Measurements from ENCODE around the gene SPHKAP.
"Not testable (repeated sequence)": the region's sequence is repeated elsewhere in the genome, so short reads cannot be mapped to it uniquely, and the experiment has no call there.

SPHKAP gene

DNA sequence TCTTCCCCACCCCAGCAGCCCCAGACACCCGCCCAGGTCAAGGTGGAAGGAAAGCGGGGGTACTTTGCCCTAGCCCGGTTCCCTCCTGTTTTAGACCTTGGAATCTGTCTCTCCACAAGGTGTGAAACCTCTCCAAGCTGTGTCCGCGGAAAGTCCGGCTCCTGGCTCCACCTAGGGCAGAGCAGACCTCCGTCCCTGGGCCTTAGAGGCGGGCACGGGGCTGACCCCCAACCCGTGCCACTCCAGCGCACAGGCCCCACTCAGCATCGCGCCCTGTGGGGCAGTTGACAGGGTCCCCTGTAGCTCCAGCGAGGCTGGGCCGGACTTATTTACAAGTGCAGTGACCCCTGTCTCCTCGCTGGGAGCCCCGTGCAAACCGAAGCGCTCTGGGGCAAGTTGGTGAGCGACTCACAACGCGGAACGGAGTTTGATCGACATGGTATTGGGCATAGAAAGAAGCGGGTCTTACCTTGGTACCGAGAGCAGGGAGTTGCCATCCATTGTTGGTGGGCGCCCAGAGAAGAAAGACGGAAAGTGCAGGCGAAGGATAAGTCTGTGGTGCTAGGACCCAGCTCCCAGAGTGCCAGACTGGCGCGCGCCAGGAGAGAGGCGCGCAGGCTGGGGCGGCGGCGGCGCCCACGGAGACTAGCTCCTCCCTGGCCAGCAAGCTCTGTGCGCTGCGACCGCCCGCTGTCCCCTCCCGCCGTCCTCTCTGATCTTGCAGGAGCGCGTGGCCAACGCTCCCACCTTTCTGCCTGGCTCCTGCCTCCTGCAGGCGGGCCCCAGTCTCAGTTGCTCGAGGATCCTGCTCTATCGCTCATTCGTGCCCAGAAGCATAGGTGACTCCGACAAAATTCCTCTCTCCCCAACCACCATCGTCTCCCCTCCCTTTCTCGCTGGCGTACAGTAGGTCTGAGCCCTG lies at the start of gene SPHKAP:
Gene SPHKAP, minus strand, starts transcription at position 590 of the 922 bp plus-strand sequence. Its CDS starts 89 bp downstream, at position 501.
- DNase-seq (ENCODE audit: low spot score) (no peak), FAIRE-seq (no peak)

DNA sequence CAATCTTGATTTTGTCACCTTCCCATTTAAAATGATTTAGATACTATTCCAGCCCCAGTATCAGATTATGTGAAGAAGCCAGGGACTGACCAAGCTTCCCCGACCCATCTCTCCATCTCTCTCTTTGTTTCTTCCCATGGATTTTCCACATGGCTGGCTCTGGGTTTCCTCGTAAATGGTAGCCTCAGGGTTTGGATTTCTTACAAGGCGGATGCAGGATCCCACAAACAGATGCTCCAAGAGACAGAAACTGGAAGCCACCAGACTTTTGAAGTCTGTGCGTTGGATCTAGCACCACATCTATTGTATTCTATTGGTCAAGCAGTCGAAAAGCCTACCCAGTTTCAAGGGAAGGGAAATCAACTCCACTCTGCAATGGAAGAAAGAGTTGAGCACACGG lies 46.0 kb upstream of the SPHKAP start:
- DNase-seq (ENCODE audit: low spot score) (no peak), FAIRE-seq (no peak)

GRCh38 chr2:228224410-228224809 lies 42.9 kb upstream of the SPHKAP start:
- DNase-seq (ENCODE audit: low spot score), result no peak
- FAIRE-seq, result no peak

- FAIRE-seq; DNase-seq (ENCODE audit: low spot score): not testable (repeated sequence)
Observed at GRCh38 chr2:228218593-228218992, 37.1 kb upstream of the SPHKAP start.

- DNase-seq (ENCODE audit: low spot score), result no peak
- no peak for FAIRE-seq
Observed at GRCh38 chr2:228197504-228197903, 16.0 kb upstream of the SPHKAP start.

DNA sequence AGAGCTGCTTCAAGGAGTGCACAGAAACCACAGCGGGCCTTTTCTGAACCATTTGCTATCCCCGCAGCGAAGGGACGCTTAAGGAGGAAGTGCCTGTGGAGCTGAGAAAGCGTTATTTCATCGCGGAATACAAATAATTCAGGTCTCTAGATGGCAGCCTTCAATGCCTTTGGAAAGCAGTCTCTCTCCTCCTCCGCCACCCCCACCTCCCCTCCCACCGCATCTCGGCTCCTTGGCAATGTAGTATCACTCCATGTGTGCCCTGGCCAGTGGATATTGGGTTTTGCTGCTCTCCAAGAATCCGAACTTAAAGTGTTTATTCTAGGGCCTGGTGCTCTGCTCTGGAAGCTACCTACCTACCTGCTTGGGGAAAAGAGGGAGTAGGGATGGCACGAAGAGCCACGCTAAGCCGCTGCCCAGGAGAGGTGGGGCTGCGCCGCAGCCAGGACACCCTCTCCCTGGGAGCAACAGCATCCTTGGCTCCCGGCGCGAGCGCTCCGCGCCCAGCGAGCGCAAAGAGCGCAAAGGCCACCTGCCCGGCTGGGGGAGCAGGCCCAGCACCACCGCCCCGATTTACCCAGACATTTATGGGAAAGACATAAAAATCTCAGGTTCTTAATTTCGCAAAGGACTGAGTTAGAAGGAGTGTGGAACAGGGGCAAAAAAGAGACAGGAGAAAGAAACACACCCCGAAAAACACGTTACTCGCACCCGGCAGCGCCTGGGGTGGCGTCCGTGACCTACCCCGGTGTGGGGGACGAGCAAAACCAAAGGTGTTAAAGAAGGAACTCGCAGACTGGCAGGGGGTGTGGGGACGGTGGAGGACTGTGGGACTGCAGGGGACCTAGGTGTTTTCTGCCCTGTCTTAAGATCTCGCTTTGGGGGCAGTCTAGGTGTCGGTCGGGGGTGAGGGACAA lies 1.0 kb downstream of the SPHKAP start:
- FAIRE-seq (no peak), DNase-seq (ENCODE audit: low spot score) (no peak)

- DNase-seq (ENCODE audit: low spot score) (no peak), FAIRE-seq (no peak)
Observed at GRCh38 chr2:228167290-228167689, 14.2 kb downstream of the SPHKAP start.

- FAIRE-seq (no peak), DNase-seq (ENCODE audit: low spot score) (no peak)
Observed at GRCh38 chr2:228164718-228165117, 16.8 kb downstream of the SPHKAP start.

- no peak for DNase-seq (ENCODE audit: low spot score)
- FAIRE-seq, result no peak
Observed at GRCh38 chr2:228157841-228158240, 23.6 kb downstream of the SPHKAP start.

DNA sequence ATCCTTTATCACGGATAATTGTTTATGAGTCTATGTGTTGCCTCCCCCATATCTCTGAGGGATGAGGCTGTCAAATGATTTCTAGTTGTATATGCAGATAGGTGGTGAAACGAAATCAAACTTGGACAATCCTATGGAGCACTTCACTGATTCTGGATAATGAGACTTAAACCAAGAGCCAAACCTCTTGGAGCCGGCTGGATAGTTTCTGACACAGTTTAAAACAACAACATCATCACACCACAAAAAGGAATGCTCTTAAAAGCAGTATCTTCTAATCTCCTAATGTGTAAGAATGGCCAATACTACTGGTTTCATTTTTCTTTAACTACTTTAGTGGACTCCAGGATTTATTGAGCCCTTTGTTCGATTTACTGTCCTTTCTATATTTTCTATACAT lies 36.5 kb downstream of the SPHKAP start:
- DNase-seq (ENCODE audit: low spot score), result no peak
- FAIRE-seq, result no peak

GRCh38 chr2:228140934-228141528 lies 40.5 kb downstream of the SPHKAP start:
- no peak for FAIRE-seq
- no peak for DNase-seq (ENCODE audit: low spot score)

DNA sequence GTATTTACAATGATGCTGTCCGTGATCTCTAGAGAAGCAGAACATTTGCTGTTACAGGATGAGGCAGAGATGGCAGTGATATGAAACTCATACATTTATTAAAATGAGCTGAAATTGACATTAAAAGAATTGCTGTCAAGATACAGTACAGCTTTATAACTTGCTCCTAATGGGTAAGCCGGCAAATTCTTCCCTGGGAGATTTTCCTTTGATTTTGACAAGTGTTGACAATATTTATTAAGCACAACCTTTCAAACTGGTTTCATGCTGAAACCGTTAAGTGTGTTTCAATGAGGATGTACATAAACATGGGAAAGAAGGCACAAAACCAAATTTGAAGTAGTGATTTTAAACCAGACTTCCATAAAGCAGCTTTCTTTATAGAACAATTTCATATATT lies 45.5 kb downstream of the SPHKAP start:
- no peak for DNase-seq (ENCODE audit: low spot score)
- FAIRE-seq, result no peak

- DNase-seq (ENCODE audit: low spot score), result no peak
- no peak for FAIRE-seq
Observed at GRCh38 chr2:228135300-228135699, 46.2 kb downstream of the SPHKAP start.

DNA sequence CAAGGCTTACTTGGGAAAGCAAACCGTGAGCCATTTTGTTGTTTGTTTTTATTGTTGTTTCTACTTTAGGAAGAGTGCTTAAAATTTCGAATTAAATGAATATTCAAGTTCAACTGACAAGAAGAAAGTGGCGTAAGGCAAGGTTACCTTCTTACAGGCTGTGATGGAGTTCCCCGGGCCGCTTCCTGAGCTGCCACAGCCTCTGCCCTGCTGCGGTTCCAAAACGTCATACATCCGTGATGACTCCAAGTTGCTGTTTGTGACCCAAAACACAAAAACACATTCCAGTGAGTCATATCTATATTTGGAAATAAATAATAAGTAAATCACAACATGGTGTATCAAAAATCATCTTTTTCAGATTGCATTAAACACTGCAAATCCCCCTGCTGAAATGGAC lies 49.7 kb downstream of the SPHKAP start:
- FAIRE-seq, result no peak
- DNase-seq (ENCODE audit: low spot score), result no peak

GRCh38 chr2:228126401-228126800 lies 55.1 kb downstream of the SPHKAP start:
- FAIRE-seq, result no peak
- DNase-seq (ENCODE audit: low spot score), result no peak

GRCh38 chr2:228118940-228119339 lies 62.5 kb downstream of the SPHKAP start:
- DNase-seq (ENCODE audit: low spot score) (no peak), FAIRE-seq (no peak)

- no peak for FAIRE-seq
Observed at GRCh38 chr2:228107846-228108245, 73.6 kb downstream of the SPHKAP start.

DNA sequence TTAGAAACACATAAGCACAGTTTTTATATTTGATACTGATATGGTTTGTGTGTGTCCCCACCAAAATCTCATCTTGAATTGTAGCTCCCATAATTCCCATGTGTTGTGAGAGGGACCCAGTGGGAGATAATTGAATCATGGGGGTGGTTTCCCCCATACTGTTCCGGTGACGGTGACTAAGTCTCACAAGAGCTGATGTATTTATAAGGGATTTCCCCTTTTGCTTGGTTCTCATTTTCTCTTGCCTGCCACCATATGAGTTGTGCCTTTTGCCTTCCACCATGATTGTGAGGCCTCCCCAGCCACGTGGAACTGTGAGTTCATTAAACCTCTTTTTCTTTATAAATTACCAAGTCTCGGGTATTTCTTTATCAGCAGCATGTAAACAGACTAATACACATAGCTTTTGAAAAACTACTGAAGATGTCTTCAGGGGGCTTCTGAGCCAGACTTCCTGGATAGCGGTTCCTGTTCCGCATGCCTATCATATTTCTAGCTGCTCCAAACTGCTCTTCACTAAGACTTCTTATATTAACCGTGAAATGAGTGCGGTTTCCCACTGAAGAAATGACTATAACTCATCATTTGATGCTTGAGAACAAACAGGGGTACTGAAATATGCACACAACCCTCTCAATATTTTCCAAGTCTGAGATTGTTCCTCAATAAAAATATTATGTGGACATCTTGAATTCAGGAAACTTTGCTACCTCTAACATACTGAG lies 75.8 kb downstream of the SPHKAP start:
- peak; percentile 43 for DNase-seq (ENCODE audit: low spot score)
- no peak for FAIRE-seq

More at GRCh38 chr2:228107846-228108245, 73.6 kb downstream of the SPHKAP start:
- no peak for DNase-seq (ENCODE audit: low spot score)

DNA sequence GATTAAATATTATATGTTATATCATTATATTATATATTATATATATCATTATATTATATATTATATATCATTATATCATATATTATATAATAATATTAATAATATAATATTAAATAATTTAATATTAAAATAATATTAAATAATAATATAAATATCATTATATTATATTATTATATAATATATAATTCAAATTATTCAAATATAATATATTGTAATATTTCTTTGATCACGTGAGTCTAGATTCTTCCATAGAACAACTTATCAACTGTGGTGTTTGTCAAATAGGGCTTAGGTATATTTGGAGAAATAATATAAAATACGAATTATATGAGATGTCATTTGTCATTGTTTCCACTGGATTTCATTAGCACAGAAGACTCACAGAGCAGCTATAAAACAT lies 77.3 kb downstream of the SPHKAP start:
- FAIRE-seq (peak; percentile 95), DNase-seq (ENCODE audit: low spot score) (no peak)

DNA sequence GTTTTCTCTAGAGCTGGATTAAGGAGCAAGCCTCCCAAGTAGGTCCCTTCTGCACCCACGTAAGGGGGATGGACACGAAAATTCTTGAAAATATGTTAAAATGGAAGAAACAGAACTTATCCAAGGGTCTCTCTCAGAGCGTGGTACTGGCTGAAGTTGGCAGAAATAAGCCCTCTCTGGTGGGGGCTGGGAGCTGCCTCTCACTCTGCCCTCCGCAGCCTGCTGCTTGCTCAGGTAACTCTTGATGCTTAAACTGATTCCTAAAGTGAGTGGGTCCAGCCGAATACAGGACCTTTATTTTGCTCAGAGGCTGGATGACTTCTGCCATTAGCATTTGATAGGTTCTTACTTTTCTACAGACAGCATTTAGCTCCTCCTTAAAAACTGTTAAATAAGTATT lies 78.1 kb downstream of the SPHKAP start:
- DNase-seq (ENCODE audit: low spot score) (no peak), FAIRE-seq (no peak)

DNA sequence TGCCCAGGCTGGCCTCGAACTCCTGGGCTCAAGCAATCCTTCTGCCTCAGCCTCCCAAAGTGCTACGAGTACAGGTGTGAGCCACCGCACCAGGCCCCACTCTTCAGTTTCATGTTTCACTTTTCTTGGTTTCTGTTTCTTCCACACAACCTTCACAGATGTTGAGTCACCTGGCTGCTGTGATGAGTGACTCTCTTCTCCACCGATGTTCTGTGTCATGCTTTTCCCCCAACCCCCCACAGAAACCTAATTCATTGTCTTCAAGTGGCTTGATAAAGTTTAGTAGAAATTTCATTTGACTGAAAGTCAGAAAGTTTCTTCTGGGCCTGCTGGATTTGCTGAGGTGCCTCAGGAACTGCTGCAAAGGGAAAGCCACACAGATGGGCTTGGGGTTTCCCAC lies 78.5 kb downstream of the SPHKAP start:
- FAIRE-seq, result no peak
- peak; percentile 17 for DNase-seq (ENCODE audit: low spot score)

All from RCC 7860 (cell line).